Nephron (organoid): ENCODE measurements around the gene PLCXD3.
A peak's percentile ranks its signal among the peaks of the same experiment; 100 is the strongest.

Experiments used
- H3K27ac Mint-ChIP-seq, 3 experiments: 2 replicates each; pipeline ENCODE4 v1.8.0; 2020; ENCODE audit warnings: mixed read lengths in 3 of 3, mild to moderate bottlenecking in 2 of 3, moderate library complexity in 1 of 3
- H3K27me3 Mint-ChIP-seq: 2 replicates; pipeline ENCODE4 v1.8.0; 2021; ENCODE audit warnings: low read depth, mild to moderate bottlenecking, moderate library complexity, mixed read lengths
- H3K36me3 Mint-ChIP-seq: 2 replicates; pipeline ENCODE4 v1.8.0; 2020; ENCODE audit warnings: low read depth, mixed read lengths
- H3K4me1 Mint-ChIP-seq: 2 replicates; pipeline ENCODE4 v1.8.0; 2020; ENCODE audit warnings: mixed read lengths
- H3K4me3 Mint-ChIP-seq, 3 experiments: 2 replicates each; pipeline ENCODE4 v1.8.0; 2020; ENCODE audit warnings: mild to moderate bottlenecking in 3 of 3, mixed read lengths in 3 of 3, moderate library complexity in 2 of 3
- H3K9me3 Mint-ChIP-seq: 2 replicates; pipeline ENCODE4 v1.8.0; 2020; ENCODE audit warnings: mixed read lengths
- CTCF ChIP-seq, 3 experiments: fragments of 200-600 bp; sonication (generic); IDR thresholded peaks; one replicate each; pipeline ENCODE4 v1.5.0; 2021; ENCODE audit warnings: antibody characterized with exemption in 3 of 3; ENCODE audit not compliant: unreplicated experiment in 3 of 3

PLCXD3 gene

GRCh38 chr5:41452506-41452905 lies 57.9 kb downstream of the PLCXD3 start:
- Mint-ChIP-seq H3K27ac (no peak overlapping the region), H3K9me3 (no peaks in the 10 kb centered on the region), H3K4me1 (no peaks in the 10 kb centered on the region), H3K4me3 (no peak overlapping the region), H3K27me3 (no peaks in the 10 kb centered on the region), H3K36me3 (no peaks in the 10 kb centered on the region)
- no peak for TF ChIP-seq CTCF (IDR thresholded peaks at IDR 0.05; ENCODE audit: unreplicated experiment in 3 of 3)

GRCh38 chr5:41447650-41448510 lies 62.5 kb downstream of the PLCXD3 start:
- no peaks in the 10 kb centered on the region for H3K4me1 Mint-ChIP-seq
- no peaks in the 10 kb centered on the region for H3K36me3 Mint-ChIP-seq
- H3K27ac Mint-ChIP-seq: no peak overlapping the region
- no peaks in the 10 kb centered on the region for H3K27me3 Mint-ChIP-seq
- H3K9me3 Mint-ChIP-seq: no peaks in the 10 kb centered on the region
- TF ChIP-seq CTCF (IDR thresholded peaks at IDR 0.05; ENCODE audit: unreplicated experiment in 3 of 3): no peak
- H3K4me3 Mint-ChIP-seq: no peak overlapping the region

GRCh38 chr5:41445937-41446563 lies 64.4 kb downstream of the PLCXD3 start:
- no peaks in the 10 kb centered on the region for H3K27me3 Mint-ChIP-seq
- no peak for TF ChIP-seq CTCF (IDR thresholded peaks at IDR 0.05; ENCODE audit: unreplicated experiment in 3 of 3)
- no peak overlapping the region for H3K4me3 Mint-ChIP-seq
- no peaks in the 10 kb centered on the region for H3K9me3 Mint-ChIP-seq
- no peak overlapping the region for H3K27ac Mint-ChIP-seq
- no peaks in the 10 kb centered on the region for H3K36me3 Mint-ChIP-seq
- no peaks in the 10 kb centered on the region for H3K4me1 Mint-ChIP-seq

- Mint-ChIP-seq H3K27me3 (no peaks in the 10 kb centered on the region), H3K9me3 (no peaks in the 10 kb centered on the region), H3K36me3 (no peaks in the 10 kb centered on the region), H3K27ac (no peak overlapping the region), H3K4me3 (no peak overlapping the region), H3K4me1 (no peaks in the 10 kb centered on the region)
- no peak for TF ChIP-seq CTCF (IDR thresholded peaks at IDR 0.05; ENCODE audit: unreplicated experiment in 3 of 3)
Observed at GRCh38 chr5:41435276-41435675, 75.1 kb downstream of the PLCXD3 start.

GRCh38 chr5:41433552-41434181 lies 76.7 kb downstream of the PLCXD3 start:
- Mint-ChIP-seq H3K4me1 (no peaks in the 10 kb centered on the region), H3K9me3 (no peaks in the 10 kb centered on the region), H3K4me3 (no peak overlapping the region), H3K36me3 (no peaks in the 10 kb centered on the region), H3K27me3 (no peaks in the 10 kb centered on the region), H3K27ac (no peak overlapping the region)
- peak in 2 of 3 experiments; percentile 38 to 54 for TF ChIP-seq CTCF (IDR thresholded peaks at IDR 0.05; ENCODE audit: unreplicated experiment in 3 of 3)
